Liver (tissue), 3 donors: ENCODE measurements around the gene PLEKHN1.

Experiments
- ATF3 ChIP-seq: IDR thresholded peaks from 2 replicates; pipeline ENCODE4 v1.6.1; 2016; ENCODE audit warnings: antibody characterized with exemption
- CTCF ChIP-seq: fragments of 150-350 bp; IDR thresholded peaks from 2 replicates; pipeline ENCODE4 v1.5.1; 2017; ENCODE audit warnings: improper control_type of control experiment, low read depth, low read length; ENCODE audit not compliant: missing input control
- EGR1 ChIP-seq, 2 donors: IDR thresholded peaks; 2 replicates each; pipeline ENCODE4 v1.6.1; 2016 to 2018; ENCODE audit warnings: antibody characterized with exemption in 2 of 2, low read depth in 2 of 2
- GABPA ChIP-seq, 2 donors: IDR thresholded peaks in 1 of 2; conservative IDR thresholded peaks in 1 of 2; 2 replicates each; pipeline ENCODE4 v1.6.1; 2016; ENCODE audit warnings: antibody characterized with exemption in 2 of 2, mild to moderate bottlenecking in 1 of 2, moderate library complexity in 1 of 2
- JUND ChIP-seq, 2 donors: IDR thresholded peaks; 2 replicates each; pipeline ENCODE4 v1.6.1; 2016; ENCODE audit warnings: antibody characterized with exemption in 2 of 2
- MAX ChIP-seq: IDR thresholded peaks from 2 replicates; pipeline ENCODE4 v1.6.1; 2016; ENCODE audit warnings: antibody characterized with exemption
- REST ChIP-seq: IDR thresholded peaks from 2 replicates; pipeline ENCODE4 v1.6.1; 2016; ENCODE audit warnings: antibody characterized with exemption, mild to moderate bottlenecking
- TAF1 ChIP-seq: conservative IDR thresholded peaks from 2 replicates; pipeline ENCODE4 v1.6.1; 2016; ENCODE audit warnings: antibody characterized with exemption, mild to moderate bottlenecking
- donor health status: healthy.
- donor health status: healthy.

- TF ChIP-seq CTCF = no peak
- no peak for TF ChIP-seq JUND (IDR thresholded peaks at IDR 0.05)
- no peak for TF ChIP-seq ATF3
- TF ChIP-seq TAF1 = no peak
- TF ChIP-seq REST = no peak
- no peak for TF ChIP-seq MAX
- no peak for TF ChIP-seq EGR1 (IDR thresholded peaks at IDR 0.05; ENCODE audit: low read depth in 2 of 2)
- TF ChIP-seq GABPA (IDR thresholded peaks at IDR 0.05 in 1 of 2, conservative IDR thresholded peaks at IDR 0.05 in 1 of 2) = no peak
Observed at GRCh38 chr1:956636-957035, 9.6 kb upstream of the PLEKHN1 start.
